Endothelial cell of umbilical vein (primary cell): ENCODE data around the gene TMEM266. TPM values are rescaled to one million over a fixed set of nuclear protein-coding genes. Genes with fewer than 3 reads are reported as not detected.

Experiments
- BruUV-seq: library from RNA; stranded (reverse); fragments of 400-500 nt; replicated peaks from 2 replicates; lab custom pipeline; 2021; lab: Mats Ljungman, UMichigan
- CTCF ChIA-PET: fragments of 300-600, 350-600 bp; sonication (Branson Sonifier 250); formaldehyde crosslinking; loops from one replicate; lab custom pipeline; 2021; ENCODE audit warnings: antibody characterized with exemption, inconsistent platforms; lab: Charles Lee
- POLR2A ChIA-PET: fragments of 300-600, 350-600 bp; sonication (Branson Sonifier 250); formaldehyde crosslinking; loops from one replicate; lab custom pipeline; 2021; ENCODE audit warnings: antibody characterized with exemption, inconsistent platforms; lab: Charles Lee
- DNase-seq: peaks from one replicate; pipeline ENCODE4 v3.0.0-alpha.2; 2011; ENCODE audit warnings: low read depth, low spot score
- FAIRE-seq: peaks from 2 replicates; lab custom pipeline; 2011; peaks lifted over from hg19 to GRCh38; lab: Jason Lieb, UNC
- H2AFZ ChIP-seq: 2 replicates; pipeline ENCODE4 v1.6.0; 2012; ENCODE audit warnings: low read depth, low read length, control low read depth, inconsistent platforms
- H3K27ac ChIP-seq: 2 replicates; pipeline ENCODE4 v1.5.1; 2011; ENCODE audit warnings: low read depth, mild to moderate bottlenecking, control low read depth, low read length, moderate library complexity; ENCODE audit not compliant: insufficient read depth
- H3K27me3 ChIP-seq, 2 experiments: 2 replicates each; pipeline versions ENCODE4 v1.6.0 to v1.6.1; 2011; ENCODE audit warnings: low read length in 2 of 2, mixed read lengths in 1 of 2; ENCODE audit not compliant: control insufficient read depth in 2 of 2, insufficient read depth in 2 of 2
- H3K36me3 ChIP-seq, 2 experiments: 2 replicates in 1 of 2; 3 replicates in 1 of 2; pipeline ENCODE4 v1.5.1; 2011; ENCODE audit warnings: low read length in 2 of 2, mild to moderate bottlenecking in 1 of 2, moderate library complexity in 1 of 2; ENCODE audit not compliant: control insufficient read depth in 2 of 2, insufficient read depth in 2 of 2; ENCODE audit errors: extremely low read depth in 1 of 2
- H3K4me1 ChIP-seq: 3 replicates; pipeline ENCODE4 v1.5.1; 2011; ENCODE audit warnings: mild to moderate bottlenecking, low read length; ENCODE audit not compliant: control insufficient read depth, insufficient read depth; ENCODE audit errors: extremely low read depth
- H3K4me2 ChIP-seq: 2 replicates; pipeline ENCODE4 v1.6.1; 2011; ENCODE audit warnings: low read length, control low read depth, mixed read lengths; ENCODE audit not compliant: insufficient read depth
- H3K4me3 ChIP-seq, 3 experiments: fragments of 200-600 bp in 1 of 3; sonication (generic), shearing (Covaris generic) in 1 of 3; replicated peaks in 1 of 3; 2 replicates each; pipeline ENCODE4 v1.5.1; 2011 to 2016; ENCODE audit warnings: control low read depth in 3 of 3, low read length in 3 of 3, mild to moderate bottlenecking in 2 of 3, inconsistent platforms in 1 of 3, low read depth in 1 of 3, moderate library complexity in 1 of 3; ENCODE audit not compliant: insufficient read depth in 1 of 3
- H3K79me2 ChIP-seq: 2 replicates; pipeline ENCODE4 v1.6.0; 2012; ENCODE audit warnings: low read length, inconsistent platforms; ENCODE audit not compliant: control insufficient read depth, insufficient read depth
- H3K9ac ChIP-seq: replicated peaks from 2 replicates; pipeline ENCODE3; 2011; ENCODE audit warnings: low read length, control low read depth; ENCODE audit not compliant: insufficient read depth; ENCODE audit errors: extremely low read depth
- H3K9me1 ChIP-seq: replicated peaks from 3 replicates; pipeline ENCODE4 v1.6.0; 2011; ENCODE audit warnings: mild to moderate bottlenecking, low read length; ENCODE audit not compliant: control insufficient read depth, insufficient read depth; ENCODE audit errors: extremely low read depth
- H3K9me3 ChIP-seq: replicated peaks from 2 replicates; pipeline ENCODE4 v1.5.1; 2012; ENCODE audit warnings: low read length, inconsistent platforms; ENCODE audit not compliant: control insufficient read depth, insufficient read depth
- H4K20me1 ChIP-seq: replicated peaks from 2 replicates; pipeline ENCODE3; 2011; ENCODE audit warnings: mild to moderate bottlenecking, low read length; ENCODE audit not compliant: control insufficient read depth, insufficient read depth; ENCODE audit errors: extremely low read depth
- EZH2 ChIP-seq: IDR thresholded peaks from 2 replicates; pipeline ENCODE4 v1.6.1; 2012; ENCODE audit warnings: borderline replicate concordance, low read depth, mild to moderate bottlenecking, moderate library complexity, low read length, inconsistent platforms; ENCODE audit not compliant: severe bottlenecking
- FOS ChIP-seq: IDR thresholded peaks from 2 replicates; pipeline ENCODE4 v1.6.1; 2011; ENCODE audit warnings: mild to moderate bottlenecking, low read length, moderate library complexity, borderline replicate concordance; ENCODE audit not compliant: insufficient read depth
- GATA2 ChIP-seq: IDR thresholded peaks from 2 replicates; pipeline ENCODE4 v1.7.0; 2011; ENCODE audit warnings: low read depth, mild to moderate bottlenecking, moderate library complexity, mixed read lengths, low read length; ENCODE audit not compliant: insufficient read length, insufficient read depth
- JUN ChIP-seq: IDR thresholded peaks from 2 replicates; pipeline ENCODE4 v1.6.1; 2011; ENCODE audit warnings: borderline replicate concordance, low read depth; ENCODE audit not compliant: insufficient read length, insufficient read depth
- MYC ChIP-seq: IDR thresholded peaks from one replicate; pipeline ENCODE4 v1.6.1; 2011; ENCODE audit warnings: mild to moderate bottlenecking, low read depth, low read length
- POLR2A ChIP-seq: IDR thresholded peaks from 2 replicates; pipeline ENCODE4 v1.6.1; 2012; ENCODE audit warnings: low read depth, mild to moderate bottlenecking, control low read depth, low read length
- POLR2AphosphoS5 ChIP-seq: IDR thresholded peaks from 2 replicates; pipeline ENCODE4 v1.6.1; 2012; ENCODE audit warnings: low read depth, mild to moderate bottlenecking, control low read depth, low read length, moderate library complexity; ENCODE audit not compliant: insufficient read depth
- dilution Hi-C: fragments of 300-500 bp; cut with MboI; formaldehyde crosslinking; loops from one replicate; pipeline ENCODE4 v1.15.0; 2019; ENCODE audit warnings: low sequenced_read_pairs; ENCODE audit not compliant: extremely low pct_ligation_motif_present
- intact Hi-C: fragments of 100-400 bp; cut with micrococcal nuclease; formaldehyde crosslinking; loops from one replicate; pipeline ENCODE4 v1.10.0; 2022
- polyA plus RNA-seq, 4 experiments: library from polyadenylated mRNA; depleted of rRNA in 3 of 4; stranded (reverse) in 3 of 4; unstranded in 1 of 4; fragments of >200 nt; gene quantifications; 2 replicates each; pipeline versions ENCODE4 v1.2.1 to v1.2.3, GENCODE V29; 2011 to 2012; ENCODE audit warnings: missing spikeins in 1 of 4
- total RNA-seq: library from RNA; stranded (reverse); gene quantifications from 2 replicates; pipeline ENCODE4 v1.2.3, GENCODE V29; 2021
- TF ChIP-seq, protein P1 (sequence below): IDR thresholded peaks from 2 replicates; pipeline ENCODE4 v1.6.1; 2011; ENCODE audit not compliant: insufficient read depth, insufficient read length
- TF ChIP-seq, protein P2 (sequence below), 2 donors: IDR thresholded peaks; 1 replicate in 1 of 2; 2 replicates in 1 of 2; pipeline ENCODE4 v1.5.1; 2011; ENCODE audit warnings: low read length in 2 of 2, mild to moderate bottlenecking in 2 of 2, moderate library complexity in 2 of 2, control low read depth in 1 of 2, inconsistent platforms in 1 of 2, low read depth in 1 of 2; ENCODE audit not compliant: insufficient read depth in 1 of 2; ENCODE audit errors: extremely low read depth in 1 of 2

The TMEM266 gene
- total and polyA plus RNA-seq, 2 donors (not counting 3 experiments of a cell fraction or from before 2014, with no cell fraction given) = not detected

DNA sequence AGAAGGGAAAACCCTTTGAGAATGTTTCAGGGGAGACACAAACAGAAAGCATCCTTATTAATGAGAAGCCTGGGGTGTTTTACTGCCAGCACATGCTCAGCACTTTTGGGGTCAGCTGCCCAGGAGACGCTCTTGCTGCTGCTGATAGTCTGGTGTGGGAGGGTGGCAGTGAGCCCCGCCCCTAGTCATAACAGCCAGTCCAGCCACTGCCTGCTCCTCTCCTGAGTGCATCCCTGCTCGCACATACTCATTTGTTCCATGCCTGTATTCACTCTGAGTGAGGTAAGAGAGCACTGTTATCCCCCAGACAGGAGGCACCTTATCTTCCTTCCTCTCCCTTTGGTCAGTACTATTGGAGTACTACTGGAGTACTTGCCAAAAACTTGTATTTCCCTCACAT is 150.2 kb downstream of the TMEM266 start:
- Histone ChIP-seq H3K4me2 (no peak overlapping the region), H3K9me1 (no peaks in the 10 kb centered on the region), H3K27ac (no peak overlapping the region), H3K9me3 (no peaks in the 10 kb centered on the region), H3K79me2 (no peaks in the 10 kb centered on the region), H4K20me1 (no peaks in the 10 kb centered on the region), H3K4me3 (no peak overlapping the region), H3K9ac (no peak overlapping the region), H3K36me3 (peaks cover 9 to 11% of the 10 kb centered on the region in 2 experiments), H3K27me3 (no peaks in the 10 kb centered on the region), H2AFZ (no peak overlapping the region), H3K4me1 (no peaks in the 10 kb centered on the region)
- DNase-seq (no peak), FAIRE-seq (no peak)
- TF ChIP-seq, protein P1, sequence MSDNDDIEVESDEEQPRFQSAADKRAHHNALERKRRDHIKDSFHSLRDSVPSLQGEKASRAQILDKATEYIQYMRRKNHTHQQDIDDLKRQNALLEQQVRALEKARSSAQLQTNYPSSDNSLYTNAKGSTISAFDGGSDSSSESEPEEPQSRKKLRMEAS = no peak
- TF ChIP-seq POLR2AphosphoS5 (no peak), POLR2A (no peak), MYC (no peak), JUN (no peak), EZH2 (no peak), FOS (no peak), GATA2 (no peak)
- TF ChIP-seq, protein P2, sequence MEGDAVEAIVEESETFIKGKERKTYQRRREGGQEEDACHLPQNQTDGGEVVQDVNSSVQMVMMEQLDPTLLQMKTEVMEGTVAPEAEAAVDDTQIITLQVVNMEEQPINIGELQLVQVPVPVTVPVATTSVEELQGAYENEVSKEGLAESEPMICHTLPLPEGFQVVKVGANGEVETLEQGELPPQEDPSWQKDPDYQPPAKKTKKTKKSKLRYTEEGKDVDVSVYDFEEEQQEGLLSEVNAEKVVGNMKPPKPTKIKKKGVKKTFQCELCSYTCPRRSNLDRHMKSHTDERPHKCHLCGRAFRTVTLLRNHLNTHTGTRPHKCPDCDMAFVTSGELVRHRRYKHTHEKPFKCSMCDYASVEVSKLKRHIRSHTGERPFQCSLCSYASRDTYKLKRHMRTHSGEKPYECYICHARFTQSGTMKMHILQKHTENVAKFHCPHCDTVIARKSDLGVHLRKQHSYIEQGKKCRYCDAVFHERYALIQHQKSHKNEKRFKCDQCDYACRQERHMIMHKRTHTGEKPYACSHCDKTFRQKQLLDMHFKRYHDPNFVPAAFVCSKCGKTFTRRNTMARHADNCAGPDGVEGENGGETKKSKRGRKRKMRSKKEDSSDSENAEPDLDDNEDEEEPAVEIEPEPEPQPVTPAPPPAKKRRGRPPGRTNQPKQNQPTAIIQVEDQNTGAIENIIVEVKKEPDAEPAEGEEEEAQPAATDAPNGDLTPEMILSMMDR (IDR thresholded peaks at IDR 0.05; ENCODE audit: extremely low read depth in 1 of 2, insufficient read depth in 1 of 2, low read depth in 1 of 2, low read length in 2 of 2) = no peak
- ChIA-PET POLR2A (no interaction called here), CTCF (interaction anchor here (1.2 kb wide), 1 partner anchor 8 kb away, joined by 3 read pairs; no protein-coding TSS in a partner anchor)
- no TSS peak for BruUV-seq
- dilution Hi-C loops = no loop called here
- intact Hi-C loops = no loop called here
